Sigmoid colon (tissue), 7 donors: Measurements from ENCODE around the gene PTPRE. TPM values are rescaled to one million over a fixed set of nuclear protein-coding genes. Genes with fewer than 3 reads are reported as not detected.

ENCODE experiments used
- DNase-seq: peaks from one replicate; pipeline ENCODE4 v3.0.0-alpha.2; 2019
- H3K27ac ChIP-seq, 4 donors: fragments of 200-600 bp; sonication (generic); one replicate each; pipeline ENCODE4 v1.5.1; 2016 to 2019; ENCODE audit warnings: mild to moderate bottlenecking in 1 of 4
- H3K27me3 ChIP-seq, 3 donors: fragments of 200-600 bp; sonication (generic); one replicate each; pipeline ENCODE4 v1.5.1; 2019; ENCODE audit warnings: mild to moderate bottlenecking in 1 of 3
- H3K36me3 ChIP-seq, 4 donors: fragments of 200-600 bp; sonication (generic); one replicate each; pipeline ENCODE4 v1.5.1; 2016 to 2019
- H3K4me1 ChIP-seq, 4 donors: fragments of 200-600 bp; sonication (generic); one replicate each; pipeline ENCODE4 v1.5.1; 2017 to 2019
- H3K4me3 ChIP-seq, 4 donors: fragments of 200-600 bp; sonication (generic); one replicate each; pipeline ENCODE4 v1.5.1; 2017 to 2019; ENCODE audit warnings: mild to moderate bottlenecking in 2 of 4, moderate library complexity in 1 of 4
- H3K9me3 ChIP-seq, 4 donors: fragments of 200-600 bp in 3 of 4; sonication (generic) in 3 of 4; one replicate each; pipeline versions ENCODE4 v1.5.1 to v1.6.1; 2013 to 2019
- EP300 ChIP-seq, 4 donors: sonication (generic); formaldehyde crosslinking; IDR thresholded peaks; one replicate each; pipeline ENCODE4 v1.6.1; 2017; ENCODE audit warnings: antibody characterized with exemption in 4 of 4
- POLR2A ChIP-seq, 2 donors: fragments of 450-650 bp; IDR thresholded peaks; one replicate each; pipeline ENCODE4 v1.6.1; 2016; ENCODE audit warnings: antibody characterized with exemption in 2 of 2, mild to moderate bottlenecking in 2 of 2, moderate library complexity in 2 of 2
- POLR2AphosphoS5 ChIP-seq, 4 donors: sonication (generic); formaldehyde crosslinking; IDR thresholded peaks; one replicate each; pipeline ENCODE4 v1.6.1; 2017; ENCODE audit warnings: antibody characterized with exemption in 4 of 4
- WGBS, 2 donors: extraction: QIAGEN DNeasy Blood & Tissue Kit; methylation state at CpG; one replicate each; pipeline ENCODE4 v1.1.7; 2013; 5-methylcytosine and 5-hydroxymethylcytosine counted together
- intact Hi-C: fragments of 100-400 bp; cut with DNase I; formaldehyde crosslinking; loops from one replicate; pipeline ENCODE4 v1.15.1; 2023
- polyA plus RNA-seq, 3 donors: library from polyadenylated mRNA; stranded (reverse); fragments of 200-250 nt; gene quantifications; one replicate each; pipeline ENCODE4 v1.2.3, GENCODE V29; 2013
- total RNA-seq, 4 donors: library from RNA; depleted of rRNA; stranded (reverse); fragments of >200 nt; gene quantifications; one replicate each; pipeline ENCODE4 v1.1.0, GENCODE V29; 2016
- TF ChIP-seq, protein P1 (sequence below), 4 experiments: fragments of 450-650 bp in 3 of 4; fragments of 200-600 bp in 1 of 4; IDR thresholded peaks; one replicate each; pipeline ENCODE4 v1.5.1; 2016 to 2019; ENCODE audit warnings: antibody characterized with exemption in 4 of 4, mild to moderate bottlenecking in 3 of 4, moderate library complexity in 2 of 4
- donor health status: healthy with polysubstance abuse.
- donor health status: Bipolar disorder and iron deficiency.
- donor health status: healthy.

Gene PTPRE
- total and polyA plus RNA-seq, 7 donors: 4.2 to 17.9 (median 11.9) TPM

DNA sequence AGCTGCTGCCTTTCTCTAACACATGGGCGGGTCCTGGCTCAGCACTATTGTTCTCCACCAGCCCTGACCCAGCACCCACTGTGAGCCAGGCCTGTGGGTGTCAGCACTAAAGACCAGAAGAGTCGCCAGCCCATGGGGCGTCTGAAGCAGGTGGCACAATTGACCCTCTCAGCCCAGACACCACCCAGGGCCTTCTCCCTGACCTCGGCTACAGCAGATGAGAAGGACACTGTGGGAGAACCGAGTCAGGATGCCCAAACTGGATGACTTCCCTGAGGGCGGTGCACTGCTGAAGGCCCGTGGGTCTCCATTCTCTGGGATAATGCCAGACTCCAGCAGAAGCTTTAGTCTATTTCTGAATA lies 122.4 kb downstream of the PTPRE start:
- Histone ChIP-seq H3K4me3 (no peak overlapping the region), H3K27me3 (no peaks in the 10 kb centered on the region), H3K9me3 (no peaks in the 10 kb centered on the region), H3K27ac (no peak overlapping the region), H3K36me3 (no peaks in the 10 kb centered on the region), H3K4me1 (no peaks in the 10 kb centered on the region)
- DNase-seq: peak; percentile 52
- WGBS, 2 donors: 88 to 89% methylated on average over 7 of the region's 7 CpGs
- intact Hi-C loops: no loop called here
- TF ChIP-seq POLR2AphosphoS5 (IDR thresholded peaks at IDR 0.05): no peak
- no peak for TF ChIP-seq POLR2A (IDR thresholded peaks at IDR 0.05)
- TF ChIP-seq EP300 (IDR thresholded peaks at IDR 0.05): no peak
- TF ChIP-seq, protein P1, sequence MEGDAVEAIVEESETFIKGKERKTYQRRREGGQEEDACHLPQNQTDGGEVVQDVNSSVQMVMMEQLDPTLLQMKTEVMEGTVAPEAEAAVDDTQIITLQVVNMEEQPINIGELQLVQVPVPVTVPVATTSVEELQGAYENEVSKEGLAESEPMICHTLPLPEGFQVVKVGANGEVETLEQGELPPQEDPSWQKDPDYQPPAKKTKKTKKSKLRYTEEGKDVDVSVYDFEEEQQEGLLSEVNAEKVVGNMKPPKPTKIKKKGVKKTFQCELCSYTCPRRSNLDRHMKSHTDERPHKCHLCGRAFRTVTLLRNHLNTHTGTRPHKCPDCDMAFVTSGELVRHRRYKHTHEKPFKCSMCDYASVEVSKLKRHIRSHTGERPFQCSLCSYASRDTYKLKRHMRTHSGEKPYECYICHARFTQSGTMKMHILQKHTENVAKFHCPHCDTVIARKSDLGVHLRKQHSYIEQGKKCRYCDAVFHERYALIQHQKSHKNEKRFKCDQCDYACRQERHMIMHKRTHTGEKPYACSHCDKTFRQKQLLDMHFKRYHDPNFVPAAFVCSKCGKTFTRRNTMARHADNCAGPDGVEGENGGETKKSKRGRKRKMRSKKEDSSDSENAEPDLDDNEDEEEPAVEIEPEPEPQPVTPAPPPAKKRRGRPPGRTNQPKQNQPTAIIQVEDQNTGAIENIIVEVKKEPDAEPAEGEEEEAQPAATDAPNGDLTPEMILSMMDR (IDR thresholded peaks at IDR 0.05): no peak

DNA sequence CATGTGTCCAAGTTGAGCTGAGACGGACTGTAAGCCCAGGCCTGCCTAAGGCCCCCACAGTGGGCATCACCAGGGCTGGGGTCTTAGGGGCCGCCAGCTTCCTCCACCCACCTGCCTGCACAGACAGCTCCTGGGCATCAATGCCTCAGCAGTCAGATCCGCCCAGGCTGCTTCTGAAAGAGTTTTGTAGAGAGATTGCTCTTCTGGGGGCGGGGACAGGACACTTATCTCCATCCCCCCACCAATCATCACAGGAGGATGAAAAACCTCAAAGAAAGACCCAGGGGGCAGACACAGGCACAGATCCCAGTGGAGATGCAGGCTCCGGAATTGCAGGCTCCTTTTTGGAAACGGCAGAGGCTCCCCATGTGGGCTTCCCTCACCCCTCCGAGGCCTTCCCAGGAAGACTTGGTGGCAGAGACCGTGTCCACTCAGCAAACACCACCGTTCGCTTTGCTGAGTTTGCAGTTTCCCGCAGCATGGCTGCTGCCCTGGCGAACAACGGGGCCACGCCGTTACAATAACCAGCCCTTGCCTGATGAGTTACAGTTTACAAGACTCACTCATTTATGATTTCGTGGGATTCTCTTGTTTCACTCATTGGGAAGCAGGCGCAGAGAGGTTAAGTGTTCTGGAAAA lies 122.9 kb downstream of the PTPRE start:
- Histone ChIP-seq H3K9me3 (no peaks in the 10 kb centered on the region), H3K4me3 (no peak overlapping the region), H3K27ac (no peak overlapping the region), H3K36me3 (no peaks in the 10 kb centered on the region), H3K27me3 (no peaks in the 10 kb centered on the region), H3K4me1 (no peaks in the 10 kb centered on the region)
- TF ChIP-seq POLR2AphosphoS5 (IDR thresholded peaks at IDR 0.05) (no peak), EP300 (IDR thresholded peaks at IDR 0.05) (no peak), POLR2A (IDR thresholded peaks at IDR 0.05) (no peak)
- TF ChIP-seq, protein P1 (IDR thresholded peaks at IDR 0.05): no peak
- DNase-seq: peak; percentile 41
- WGBS, 2 donors: 78 to 87% methylated on average over 17 of the region's 17 CpGs
- intact Hi-C loops: no loop called here

DNA sequence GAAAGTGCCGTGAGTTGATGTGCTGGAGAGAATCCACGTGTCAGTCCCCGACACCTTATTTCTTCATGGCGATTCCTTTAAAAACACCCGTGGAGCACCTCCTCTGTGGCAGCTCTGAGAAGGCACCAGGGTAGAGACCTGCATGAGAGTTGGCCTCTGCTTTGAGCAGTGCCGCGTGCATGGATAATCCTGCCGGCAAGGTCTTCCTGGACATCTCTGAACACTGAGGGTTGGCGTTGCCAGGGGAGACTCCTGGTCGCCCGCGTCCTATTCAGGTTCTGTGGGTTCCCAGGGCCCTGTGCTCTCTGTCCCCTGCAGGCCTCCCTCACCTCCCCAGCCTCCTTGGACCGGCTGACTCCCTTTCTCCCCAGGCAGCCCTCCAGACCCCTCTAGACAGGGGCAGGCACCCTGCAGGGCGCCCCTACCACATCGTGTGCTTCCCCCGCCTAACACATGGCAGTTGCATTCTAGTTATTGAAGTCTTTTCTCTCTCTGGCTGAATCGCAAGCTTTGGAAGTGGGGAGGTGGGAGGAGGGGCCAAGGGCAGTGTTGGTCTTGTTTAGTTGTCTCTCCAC lies 123.7 kb downstream of the PTPRE start:
- no peaks in the 10 kb centered on the region for H3K4me1 ChIP-seq
- WGBS, 2 donors: 92 to 93% methylated on average over 17 of the region's 17 CpGs
- no peaks in the 10 kb centered on the region for H3K27me3 ChIP-seq
- no peaks in the 10 kb centered on the region for H3K36me3 ChIP-seq
- no peak overlapping the region for H3K4me3 ChIP-seq
- H3K27ac ChIP-seq: no peak overlapping the region
- no peak for TF ChIP-seq POLR2AphosphoS5 (IDR thresholded peaks at IDR 0.05)
- TF ChIP-seq EP300 (IDR thresholded peaks at IDR 0.05): no peak
- TF ChIP-seq, protein P1 (IDR thresholded peaks at IDR 0.05): no peak
- TF ChIP-seq POLR2A (IDR thresholded peaks at IDR 0.05): no peak
- DNase-seq: peak; percentile 54
- no peaks in the 10 kb centered on the region for H3K9me3 ChIP-seq
- intact Hi-C loops: no loop called here

DNA sequence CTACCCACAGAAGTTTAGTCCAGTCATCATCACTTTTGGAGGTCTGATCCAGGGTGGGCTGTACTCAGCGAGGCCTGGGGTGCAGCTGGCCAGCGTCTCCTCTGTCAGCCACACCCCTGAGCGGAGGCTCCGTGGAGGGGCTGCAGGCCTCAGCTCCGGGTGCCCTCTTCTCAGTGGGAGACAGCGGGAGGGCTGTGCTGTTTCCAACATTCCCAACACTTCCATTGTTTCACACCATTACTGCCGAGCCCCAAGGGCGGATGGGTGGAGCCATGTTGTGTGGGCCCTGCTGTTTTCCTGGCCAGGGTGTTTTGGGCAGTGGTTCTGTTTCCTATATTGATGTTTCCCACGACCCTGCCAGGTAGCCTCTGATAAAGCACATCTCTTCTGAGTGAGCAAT lies 124.3 kb downstream of the PTPRE start:
- DNase-seq: peak; percentile 49
- TF ChIP-seq EP300 (IDR thresholded peaks at IDR 0.05) (no peak), POLR2A (IDR thresholded peaks at IDR 0.05) (no peak), POLR2AphosphoS5 (IDR thresholded peaks at IDR 0.05) (no peak)
- TF ChIP-seq, protein P1 (IDR thresholded peaks at IDR 0.05): no peak
- H3K4me3 ChIP-seq: no peak overlapping the region
- H3K27ac ChIP-seq: no peak overlapping the region
- H3K4me1 ChIP-seq: no peaks in the 10 kb centered on the region
- 88% methylated on average over 9 of the region's 9 CpGs for WGBS, 2 donors
- intact Hi-C loops: no loop called here
- no peaks in the 10 kb centered on the region for H3K9me3 ChIP-seq
- H3K36me3 ChIP-seq: no peaks in the 10 kb centered on the region
- no peaks in the 10 kb centered on the region for H3K27me3 ChIP-seq

DNA sequence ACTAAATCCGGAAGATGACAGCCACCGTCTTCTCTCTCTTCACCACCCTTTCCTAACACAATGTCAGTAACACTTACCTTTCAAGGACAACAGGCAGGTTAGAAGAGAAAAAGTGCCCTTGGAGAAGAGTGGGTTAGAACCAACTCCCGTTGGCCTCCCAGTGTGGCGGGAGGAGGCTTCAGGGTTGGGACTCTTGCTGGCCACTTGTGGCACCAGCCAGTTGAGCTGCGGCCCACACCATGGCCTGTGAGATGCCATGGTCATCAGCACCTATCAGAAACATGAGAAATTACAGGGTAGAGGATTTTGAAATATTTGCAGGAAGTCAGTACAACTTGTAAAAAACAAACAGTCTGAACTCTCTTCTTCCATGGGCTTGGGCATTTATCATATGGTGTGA lies 125.6 kb downstream of the PTPRE start:
- no peaks in the 10 kb centered on the region for H3K9me3 ChIP-seq
- no peak for DNase-seq
- H3K4me1 ChIP-seq: no peaks in the 10 kb centered on the region
- no peak for TF ChIP-seq EP300 (IDR thresholded peaks at IDR 0.05)
- no peaks in the 10 kb centered on the region for H3K36me3 ChIP-seq
- intact Hi-C loops: no loop called here
- H3K27ac ChIP-seq: no peak overlapping the region
- no peaks in the 10 kb centered on the region for H3K27me3 ChIP-seq
- no peak overlapping the region for H3K4me3 ChIP-seq
- 83 to 95% methylated on average over 5 of the region's 5 CpGs for whole genome bisulfite sequencing, 2 donors
